ENCODE data around the gene PARD3.

Gene PARD3

GRCh38 chr10:34486008-34486407 is 329.1 kb downstream of the PARD3 start:
- ChIA-PET CTCF (no interaction called here), POLR2A (no interaction called here)
- 100% methylated on average over 3 of the region's 5 CpGs for whole genome bisulfite sequencing (ENCODE audit: insufficient coverage)

GRCh38 chr10:34484164-34484563 is 330.9 kb downstream of the PARD3 start:
- H3K27ac ChIP-seq (ENCODE audit: insufficient read depth in 1 of 2, low read depth in 1 of 2, low read length in 2 of 2, poor library complexity in 1 of 2, severe bottlenecking in 2 of 2): no peak overlapping the region
- ChIA-PET CTCF (no interaction called here), POLR2A (no interaction called here)
- H3K9me3 ChIP-seq (ENCODE audit: control extremely low read depth in 1 of 5, control insufficient read depth in 4 of 5, insufficient read depth in 2 of 5, low read depth in 1 of 5, low read length in 4 of 5): no peaks in the 10 kb centered on the region
- H3K4me3 ChIP-seq (ENCODE audit: control insufficient read depth in 1 of 7, extremely low read depth in 1 of 7, insufficient read depth in 4 of 7, low read depth in 2 of 7, low read length in 6 of 7): no peak overlapping the region
- 83% methylated on average over 1 of the region's 4 CpGs for WGBS (ENCODE audit: insufficient coverage)
- no peaks in the 10 kb centered on the region for H3K27me3 ChIP-seq (replicated peaks in 2 of 5; ENCODE audit: control insufficient read depth in 4 of 5, insufficient read depth in 5 of 5, low read length in 4 of 5)
- DNase-seq: no peak
- no peaks in the 10 kb centered on the region for H3K36me3 ChIP-seq (ENCODE audit: control insufficient read depth in 4 of 4, insufficient read depth in 4 of 4, low read length in 3 of 4)
- H3K4me1 ChIP-seq (ENCODE audit: control extremely low read depth in 1 of 4, control insufficient read depth in 4 of 4, insufficient read depth in 4 of 4, low read length in 3 of 4): no peaks in the 10 kb centered on the region

More at GRCh38 chr10:34486008-34486407, 329.1 kb downstream of the PARD3 start:
- Histone ChIP-seq H3K4me1 (ENCODE audit: control extremely low read depth in 1 of 4, control insufficient read depth in 4 of 4, insufficient read depth in 4 of 4, low read length in 3 of 4) (no peaks in the 10 kb centered on the region), H3K9me3 (ENCODE audit: control extremely low read depth in 1 of 5, control insufficient read depth in 4 of 5, insufficient read depth in 2 of 5, low read depth in 1 of 5, low read length in 4 of 5) (no peaks in the 10 kb centered on the region), H3K27ac (ENCODE audit: insufficient read depth in 1 of 2, low read depth in 1 of 2, low read length in 2 of 2, poor library complexity in 1 of 2, severe bottlenecking in 2 of 2) (no peak overlapping the region), H3K27me3 (replicated peaks in 2 of 5; ENCODE audit: control insufficient read depth in 4 of 5, insufficient read depth in 5 of 5, low read length in 4 of 5) (no peaks in the 10 kb centered on the region), H3K36me3 (ENCODE audit: control insufficient read depth in 4 of 4, insufficient read depth in 4 of 4, low read length in 3 of 4) (no peaks in the 10 kb centered on the region), H3K4me3 (ENCODE audit: control insufficient read depth in 1 of 7, extremely low read depth in 1 of 7, insufficient read depth in 4 of 7, low read depth in 2 of 7, low read length in 6 of 7) (no peak overlapping the region)
- DNase-seq: no peak

- no peak overlapping the region for H3K4me3 ChIP-seq (ENCODE audit: control insufficient read depth in 1 of 7, extremely low read depth in 1 of 7, insufficient read depth in 4 of 7, low read depth in 2 of 7, low read length in 6 of 7)
- H3K9me3 ChIP-seq (ENCODE audit: control extremely low read depth in 1 of 5, control insufficient read depth in 4 of 5, insufficient read depth in 2 of 5, low read depth in 1 of 5, low read length in 4 of 5): no peaks in the 10 kb centered on the region
- no peaks in the 10 kb centered on the region for H3K4me1 ChIP-seq (ENCODE audit: control extremely low read depth in 1 of 4, control insufficient read depth in 4 of 4, insufficient read depth in 4 of 4, low read length in 3 of 4)
- no peaks in the 10 kb centered on the region for H3K27me3 ChIP-seq (replicated peaks in 2 of 5; ENCODE audit: control insufficient read depth in 4 of 5, insufficient read depth in 5 of 5, low read length in 4 of 5)
- H3K36me3 ChIP-seq (ENCODE audit: control insufficient read depth in 4 of 4, insufficient read depth in 4 of 4, low read length in 3 of 4): no peaks in the 10 kb centered on the region
- no peak overlapping the region for H3K27ac ChIP-seq (ENCODE audit: insufficient read depth in 1 of 2, low read depth in 1 of 2, low read length in 2 of 2, poor library complexity in 1 of 2, severe bottlenecking in 2 of 2)
- POLR2A ChIA-PET: no interaction called here
- 100% methylated on average over 1 of the region's 4 CpGs for WGBS (ENCODE audit: insufficient coverage)
- no peak for DNase-seq
- CTCF ChIA-PET: no interaction called here
Observed at GRCh38 chr10:34480345-34480744, 334.8 kb downstream of the PARD3 start.

- ChIA-PET POLR2A (no interaction called here), CTCF (no interaction called here)
- Histone ChIP-seq H3K4me3 (ENCODE audit: control insufficient read depth in 1 of 7, extremely low read depth in 1 of 7, insufficient read depth in 4 of 7, low read depth in 2 of 7, low read length in 6 of 7) (no peak overlapping the region), H3K4me1 (ENCODE audit: control extremely low read depth in 1 of 4, control insufficient read depth in 4 of 4, insufficient read depth in 4 of 4, low read length in 3 of 4) (no peaks in the 10 kb centered on the region), H3K9me3 (ENCODE audit: control extremely low read depth in 1 of 5, control insufficient read depth in 4 of 5, insufficient read depth in 2 of 5, low read depth in 1 of 5, low read length in 4 of 5) (no peaks in the 10 kb centered on the region), H3K36me3 (ENCODE audit: control insufficient read depth in 4 of 4, insufficient read depth in 4 of 4, low read length in 3 of 4) (no peaks in the 10 kb centered on the region), H3K27me3 (replicated peaks in 2 of 5; ENCODE audit: control insufficient read depth in 4 of 5, insufficient read depth in 5 of 5, low read length in 4 of 5) (no peaks in the 10 kb centered on the region), H3K27ac (ENCODE audit: insufficient read depth in 1 of 2, low read depth in 1 of 2, low read length in 2 of 2, poor library complexity in 1 of 2, severe bottlenecking in 2 of 2) (no peak overlapping the region)
- DNase-seq: no peak
- 98% methylated on average over 7 of the region's 7 CpGs for WGBS (ENCODE audit: insufficient coverage)
Observed at GRCh38 chr10:34479520-34480179, 335.4 kb downstream of the PARD3 start.

GRCh38 chr10:34477249-34477648 is 337.8 kb downstream of the PARD3 start:
- no CpG with 5 or more reads among the region's 2 CpGs for WGBS (ENCODE audit: insufficient coverage)
- Histone ChIP-seq H3K27ac (ENCODE audit: insufficient read depth in 1 of 2, low read depth in 1 of 2, low read length in 2 of 2, poor library complexity in 1 of 2, severe bottlenecking in 2 of 2) (no peak overlapping the region), H3K9me3 (ENCODE audit: control extremely low read depth in 1 of 5, control insufficient read depth in 4 of 5, insufficient read depth in 2 of 5, low read depth in 1 of 5, low read length in 4 of 5) (no peaks in the 10 kb centered on the region), H3K4me3 (ENCODE audit: control insufficient read depth in 1 of 7, extremely low read depth in 1 of 7, insufficient read depth in 4 of 7, low read depth in 2 of 7, low read length in 6 of 7) (no peak overlapping the region), H3K27me3 (replicated peaks in 2 of 5; ENCODE audit: control insufficient read depth in 4 of 5, insufficient read depth in 5 of 5, low read length in 4 of 5) (no peaks in the 10 kb centered on the region), H3K36me3 (ENCODE audit: control insufficient read depth in 4 of 4, insufficient read depth in 4 of 4, low read length in 3 of 4) (no peaks in the 10 kb centered on the region), H3K4me1 (ENCODE audit: control extremely low read depth in 1 of 4, control insufficient read depth in 4 of 4, insufficient read depth in 4 of 4, low read length in 3 of 4) (no peaks in the 10 kb centered on the region)
- ChIA-PET POLR2A (no interaction called here), CTCF (no interaction called here)
- no peak for DNase-seq

GRCh38 chr10:34476608-34477007 is 338.5 kb downstream of the PARD3 start:
- WGBS (ENCODE audit: insufficient coverage): no CpG with 5 or more reads among the region's 3 CpGs
- POLR2A ChIA-PET: no interaction called here

GRCh38 chr10:34475786-34476185 is 339.3 kb downstream of the PARD3 start:
- H3K4me3 ChIP-seq (ENCODE audit: control insufficient read depth in 1 of 7, extremely low read depth in 1 of 7, insufficient read depth in 4 of 7, low read depth in 2 of 7, low read length in 6 of 7): no peak overlapping the region
- DNase-seq: no peak
- no peaks in the 10 kb centered on the region for H3K36me3 ChIP-seq (ENCODE audit: control insufficient read depth in 4 of 4, insufficient read depth in 4 of 4, low read length in 3 of 4)
- H3K9me3 ChIP-seq (ENCODE audit: control extremely low read depth in 1 of 5, control insufficient read depth in 4 of 5, insufficient read depth in 2 of 5, low read depth in 1 of 5, low read length in 4 of 5): no peaks in the 10 kb centered on the region
- H3K4me1 ChIP-seq (ENCODE audit: control extremely low read depth in 1 of 4, control insufficient read depth in 4 of 4, insufficient read depth in 4 of 4, low read length in 3 of 4): no peaks in the 10 kb centered on the region
- H3K27ac ChIP-seq (ENCODE audit: insufficient read depth in 1 of 2, low read depth in 1 of 2, low read length in 2 of 2, poor library complexity in 1 of 2, severe bottlenecking in 2 of 2): no peak overlapping the region
- CTCF ChIA-PET: no interaction called here
- POLR2A ChIA-PET: no interaction called here
- WGBS (ENCODE audit: insufficient coverage): 96% methylated on average over 5 of the region's 5 CpGs
- H3K27me3 ChIP-seq (replicated peaks in 2 of 5; ENCODE audit: control insufficient read depth in 4 of 5, insufficient read depth in 5 of 5, low read length in 4 of 5): no peaks in the 10 kb centered on the region

More at GRCh38 chr10:34476608-34477007, 338.5 kb downstream of the PARD3 start:
- Histone ChIP-seq H3K4me3 (ENCODE audit: control insufficient read depth in 1 of 7, extremely low read depth in 1 of 7, insufficient read depth in 4 of 7, low read depth in 2 of 7, low read length in 6 of 7) (no peak overlapping the region), H3K4me1 (ENCODE audit: control extremely low read depth in 1 of 4, control insufficient read depth in 4 of 4, insufficient read depth in 4 of 4, low read length in 3 of 4) (no peaks in the 10 kb centered on the region), H3K27ac (ENCODE audit: insufficient read depth in 1 of 2, low read depth in 1 of 2, low read length in 2 of 2, poor library complexity in 1 of 2, severe bottlenecking in 2 of 2) (no peak overlapping the region), H3K27me3 (replicated peaks in 2 of 5; ENCODE audit: control insufficient read depth in 4 of 5, insufficient read depth in 5 of 5, low read length in 4 of 5) (no peaks in the 10 kb centered on the region), H3K9me3 (ENCODE audit: control extremely low read depth in 1 of 5, control insufficient read depth in 4 of 5, insufficient read depth in 2 of 5, low read depth in 1 of 5, low read length in 4 of 5) (no peaks in the 10 kb centered on the region), H3K36me3 (ENCODE audit: control insufficient read depth in 4 of 4, insufficient read depth in 4 of 4, low read length in 3 of 4) (no peaks in the 10 kb centered on the region)
- DNase-seq: no peak
- CTCF ChIA-PET: no interaction called here
